Breast epithelium (tissue), 3 donors: ENCODE results near the gene VWA2.
A peak's percentile ranks its signal among the peaks of the same experiment; 100 is the strongest.

Experiments
- CTCF ChIP-seq, 3 donors: fragments of 450-650 bp; IDR thresholded peaks; one replicate each; pipeline ENCODE4 v1.5.1; 2016 to 2017; ENCODE audit warnings: antibody characterized with exemption in 3 of 3, mild to moderate bottlenecking in 3 of 3, moderate library complexity in 3 of 3
- POLR2A ChIP-seq: fragments of 450-650 bp; IDR thresholded peaks from one replicate; pipeline ENCODE4 v1.6.1; 2016; ENCODE audit warnings: antibody characterized with exemption, mild to moderate bottlenecking, moderate library complexity

GRCh38 chr10:114301951-114302710 is 63.1 kb downstream of the VWA2 start:
- peak in 1 of 3 donors; percentile 11 for TF ChIP-seq CTCF (IDR thresholded peaks at IDR 0.05)
- no peak for TF ChIP-seq POLR2A
